Astrocyte (in vitro differentiated cells and primary cell): ENCODE data around the gene NCSTN.

Experiments
- CTCF ChIP-seq: IDR thresholded peaks from 2 replicates; pipeline ENCODE4 v1.5.1; 2011; ENCODE audit warnings: low read depth, mild to moderate bottlenecking, inconsistent platforms, low read length, moderate library complexity; ENCODE audit not compliant: insufficient read depth
- EZH2 ChIP-seq: IDR thresholded peaks from 2 replicates; pipeline ENCODE4 v1.6.1; 2012; ENCODE audit warnings: mild to moderate bottlenecking, low read length, inconsistent platforms; ENCODE audit not compliant: insufficient read depth

- no peak for TF ChIP-seq CTCF
- TF ChIP-seq EZH2, result no peak
Measured at GRCh38 chr1:160346958-160347357, 3.8 kb downstream of the NCSTN start.
